BLaER1 (cell line): ENCODE measurements around the gene SNED1.

Source experiments
- H3K27ac ChIP-seq: shearing (Covaris generic); formaldehyde crosslinking; 2 replicates; pipeline ENCODE4 v1.8.1; 2022
- H3K27me3 ChIP-seq: shearing (Covaris generic); formaldehyde crosslinking; 2 replicates; pipeline ENCODE4 v1.8.1; 2022
- H3K36me3 ChIP-seq: shearing (Covaris generic); formaldehyde crosslinking; 2 replicates; pipeline ENCODE4 v1.8.1; 2022
- H3K4me1 ChIP-seq: shearing (Covaris generic); formaldehyde crosslinking; 2 replicates; pipeline ENCODE4 v1.8.1; 2022
- H3K4me2 ChIP-seq: shearing (Covaris generic); formaldehyde crosslinking; 2 replicates; pipeline ENCODE4 v1.8.1; 2022
- H3K4me3 ChIP-seq: shearing (Covaris generic); formaldehyde crosslinking; 2 replicates; pipeline ENCODE4 v1.8.1; 2022
- H3K9ac ChIP-seq: shearing (Covaris generic); formaldehyde crosslinking; 2 replicates; pipeline ENCODE4 v1.8.1; 2022
- H3K9me3 ChIP-seq: shearing (Covaris generic); formaldehyde crosslinking; 2 replicates; pipeline ENCODE4 v1.8.1; 2022
- H4K20me1 ChIP-seq: shearing (Covaris generic); formaldehyde crosslinking; 2 replicates; pipeline ENCODE4 v1.8.1; 2022
- Cebpa-rat ChIP-seq: shearing (Covaris generic); IDR thresholded peaks from 2 replicates; pipeline ENCODE4 v1.8.1; 2022

The SNED1 gene

DNA sequence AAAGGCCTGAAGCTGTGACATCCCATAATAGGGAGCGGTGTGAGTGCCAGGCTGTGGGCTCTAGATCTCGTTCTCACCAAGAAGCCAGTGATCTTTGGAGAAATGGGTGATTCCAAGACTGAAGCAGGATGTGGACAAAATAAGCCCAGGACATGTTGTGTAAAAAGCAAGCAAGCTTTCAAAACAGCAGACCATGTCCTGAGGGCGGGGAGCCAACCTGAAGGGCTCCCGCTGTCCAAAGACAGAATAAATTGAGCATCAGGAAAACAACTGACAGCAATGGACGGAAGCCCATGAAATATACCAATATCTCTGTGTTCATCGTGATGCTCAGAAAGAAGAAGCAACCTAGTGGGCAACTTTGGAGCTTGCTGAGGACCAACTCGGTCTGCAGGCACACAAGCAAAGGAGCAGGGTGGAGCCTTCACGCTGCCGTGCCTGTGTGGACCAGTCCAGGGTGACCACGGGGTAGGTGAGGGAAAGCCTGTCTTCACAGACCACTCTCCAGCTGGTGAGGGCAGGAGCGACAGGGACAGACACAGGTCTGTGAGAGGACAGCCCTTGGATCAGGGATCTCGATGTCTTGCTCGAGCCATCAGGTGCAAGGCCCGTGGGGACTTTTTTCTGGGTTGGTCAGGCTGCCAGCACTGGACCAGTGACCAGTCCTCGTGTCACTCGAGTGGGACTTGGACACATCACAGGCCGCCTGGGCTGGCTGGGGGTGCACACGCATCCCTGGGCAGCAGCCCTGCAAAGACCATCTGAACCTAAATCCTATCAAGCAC, 82.2 kb downstream of the SNED1 start:
- Histone ChIP-seq H3K4me3 (no peak overlapping the region), H3K4me1 (peaks cover 13% of the 10 kb centered on the region), H3K9me3 (no peaks in the 10 kb centered on the region), H3K27me3 (no peaks in the 10 kb centered on the region), H4K20me1 (no peaks in the 10 kb centered on the region), H3K27ac (no peak overlapping the region), H3K4me2 (no peak overlapping the region), H3K36me3 (peaks cover 15% of the 10 kb centered on the region; the same call in 1 of the 2 replicates), H3K9ac (no peak overlapping the region)
- no peak for TF ChIP-seq Cebpa-rat

DNA sequence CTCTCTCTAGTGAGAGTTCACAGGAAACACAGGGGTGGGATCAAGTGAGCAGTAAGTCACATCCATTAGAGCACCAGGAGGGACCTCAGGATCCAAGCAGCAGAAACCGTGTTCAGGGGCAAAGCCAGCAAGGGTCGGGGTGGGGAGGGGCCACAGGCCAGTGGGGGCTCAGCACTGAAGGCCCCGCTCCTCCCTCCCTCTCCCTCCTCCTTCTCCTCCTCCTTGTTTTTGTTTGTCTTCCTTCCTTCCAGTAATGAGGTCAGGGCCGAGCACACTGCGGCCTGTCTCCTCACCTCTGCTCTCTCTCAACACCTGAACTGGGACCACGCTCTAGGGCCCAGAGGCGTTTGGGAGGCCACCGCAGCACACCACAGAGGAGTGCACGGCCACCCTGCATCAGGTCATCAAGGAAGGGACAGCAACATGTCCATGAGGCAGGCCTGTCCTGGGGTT, 82.8 kb downstream of the SNED1 start:
- peaks cover 19% of the 10 kb centered on the region for H3K4me1 ChIP-seq
- H3K27me3 ChIP-seq, result no peaks in the 10 kb centered on the region
- H3K4me2 ChIP-seq, result no peak overlapping the region
- no peaks in the 10 kb centered on the region for H3K9me3 ChIP-seq
- H3K36me3 ChIP-seq, result peaks cover 17% of the 10 kb centered on the region; the same call in 1 of the 2 replicates
- no peak for TF ChIP-seq Cebpa-rat
- no peaks in the 10 kb centered on the region for H4K20me1 ChIP-seq
- no peak overlapping the region for H3K4me3 ChIP-seq
- no peak overlapping the region for H3K9ac ChIP-seq
- H3K27ac ChIP-seq, result no peak overlapping the region

DNA sequence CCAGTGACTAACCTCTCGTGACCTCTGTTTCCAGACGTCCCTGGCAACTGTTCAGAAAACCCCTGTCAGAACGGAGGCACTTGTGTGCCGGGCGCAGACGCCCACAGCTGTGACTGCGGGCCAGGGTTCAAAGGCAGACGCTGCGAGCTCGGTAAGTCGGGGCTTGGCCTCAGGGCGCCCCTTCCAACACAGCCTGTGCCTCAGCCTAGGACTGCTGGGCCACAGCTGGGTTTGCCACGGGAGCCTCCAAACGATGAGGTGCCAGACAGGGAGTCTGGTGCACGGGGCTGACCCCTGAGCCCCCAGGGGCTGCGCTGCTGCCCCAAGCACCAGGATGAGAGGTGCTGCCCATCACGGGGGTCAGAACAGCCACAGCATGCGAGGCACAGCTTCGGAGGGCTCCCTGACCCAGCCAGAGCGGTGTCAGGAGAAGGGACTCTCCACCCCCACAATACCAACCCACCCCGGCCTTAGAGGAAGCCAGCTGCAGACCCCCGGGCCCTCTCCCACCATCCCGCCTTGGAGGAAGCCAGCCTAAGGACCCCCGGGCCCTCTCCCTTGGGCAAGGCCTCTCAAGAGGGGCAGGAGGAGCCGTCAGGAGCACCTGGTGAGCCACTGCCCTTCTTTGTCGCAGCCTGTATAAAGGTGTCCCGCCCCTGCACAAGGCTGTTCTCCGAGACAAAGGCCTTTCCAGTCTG, 83.4 kb downstream of the SNED1 start:
- Histone ChIP-seq H3K27ac (no peak overlapping the region), H3K36me3 (peaks cover 23% of the 10 kb centered on the region), H3K4me3 (no peak overlapping the region), H4K20me1 (no peaks in the 10 kb centered on the region), H3K9me3 (no peaks in the 10 kb centered on the region), H3K9ac (no peak overlapping the region), H3K27me3 (no peaks in the 10 kb centered on the region), H3K4me1 (peaks cover 25% of the 10 kb centered on the region), H3K4me2 (no peak overlapping the region)
- TF ChIP-seq Cebpa-rat, result no peak

DNA sequence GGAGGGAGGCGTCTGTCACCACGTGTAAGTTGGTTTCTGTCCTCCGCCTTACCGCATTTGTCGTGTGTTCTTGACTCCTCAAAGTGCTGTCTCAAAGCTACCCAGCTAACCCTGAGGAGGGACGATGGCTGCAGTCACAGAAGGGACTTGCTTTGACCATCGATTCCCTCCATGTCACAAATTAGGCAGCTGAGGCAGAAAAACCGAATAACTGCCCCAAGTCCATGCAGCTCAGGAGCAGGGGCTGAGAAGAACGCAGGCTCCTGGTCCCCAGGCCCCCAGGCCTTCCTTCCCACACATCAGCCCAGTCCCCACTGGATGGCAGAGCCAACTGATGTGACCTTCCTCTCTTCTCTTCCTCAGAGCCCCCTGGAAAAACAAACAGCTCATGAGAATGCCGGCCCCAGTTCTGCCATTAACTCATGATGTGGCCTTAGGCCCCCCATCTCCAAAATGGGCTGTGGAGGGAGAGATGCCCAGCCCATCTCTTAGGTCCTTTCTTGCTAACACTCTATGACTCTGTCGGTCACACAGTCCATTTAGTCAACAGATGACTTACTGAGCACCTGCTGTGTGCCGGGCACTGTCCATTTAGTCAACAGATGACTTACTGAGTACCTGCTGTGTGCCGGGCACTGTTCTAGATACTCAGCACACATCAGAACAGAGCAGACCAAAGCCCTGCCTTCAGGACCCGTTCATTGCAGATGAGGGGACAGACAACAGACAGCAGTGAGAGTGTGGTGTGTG, 84.1 kb downstream of the SNED1 start:
- no peak overlapping the region for H3K4me2 ChIP-seq
- no peaks in the 10 kb centered on the region for H3K27me3 ChIP-seq
- H3K9ac ChIP-seq, result no peak overlapping the region
- no peak for TF ChIP-seq Cebpa-rat
- H3K27ac ChIP-seq, result no peak overlapping the region
- no peaks in the 10 kb centered on the region for H3K9me3 ChIP-seq
- no peak overlapping the region for H3K4me3 ChIP-seq
- peaks cover 30% of the 10 kb centered on the region for H3K36me3 ChIP-seq
- H4K20me1 ChIP-seq, result peaks cover 3% of the 10 kb centered on the region
- H3K4me1 ChIP-seq, result peaks cover 25% of the 10 kb centered on the region

DNA sequence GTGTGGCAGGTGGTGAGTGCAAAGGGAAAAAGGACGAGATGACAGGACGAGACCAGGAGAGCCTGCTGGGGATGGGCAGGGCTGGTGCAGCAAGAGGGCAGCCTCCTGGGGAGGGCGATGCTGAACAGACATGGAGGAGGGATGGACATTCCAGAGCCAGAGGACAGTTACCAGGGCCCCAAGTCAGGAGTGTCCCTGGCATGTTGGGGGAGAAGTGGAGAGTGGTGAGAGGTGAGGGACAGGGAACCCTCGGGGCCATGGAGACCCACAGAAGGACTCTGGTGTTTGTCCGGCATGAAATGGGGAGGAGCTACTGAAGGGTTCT, 84.6 kb downstream of the SNED1 start:
- H3K4me3 ChIP-seq, result no peak overlapping the region
- H3K27me3 ChIP-seq, result no peaks in the 10 kb centered on the region
- H3K9me3 ChIP-seq, result no peaks in the 10 kb centered on the region
- H3K4me2 ChIP-seq, result no peak overlapping the region
- TF ChIP-seq Cebpa-rat, result no peak
- no peak overlapping the region for H3K27ac ChIP-seq
- H3K4me1 ChIP-seq, result peaks cover 28% of the 10 kb centered on the region
- H4K20me1 ChIP-seq, result peaks cover 8% of the 10 kb centered on the region
- peaks cover 36% of the 10 kb centered on the region for H3K36me3 ChIP-seq
- no peak overlapping the region for H3K9ac ChIP-seq

DNA sequence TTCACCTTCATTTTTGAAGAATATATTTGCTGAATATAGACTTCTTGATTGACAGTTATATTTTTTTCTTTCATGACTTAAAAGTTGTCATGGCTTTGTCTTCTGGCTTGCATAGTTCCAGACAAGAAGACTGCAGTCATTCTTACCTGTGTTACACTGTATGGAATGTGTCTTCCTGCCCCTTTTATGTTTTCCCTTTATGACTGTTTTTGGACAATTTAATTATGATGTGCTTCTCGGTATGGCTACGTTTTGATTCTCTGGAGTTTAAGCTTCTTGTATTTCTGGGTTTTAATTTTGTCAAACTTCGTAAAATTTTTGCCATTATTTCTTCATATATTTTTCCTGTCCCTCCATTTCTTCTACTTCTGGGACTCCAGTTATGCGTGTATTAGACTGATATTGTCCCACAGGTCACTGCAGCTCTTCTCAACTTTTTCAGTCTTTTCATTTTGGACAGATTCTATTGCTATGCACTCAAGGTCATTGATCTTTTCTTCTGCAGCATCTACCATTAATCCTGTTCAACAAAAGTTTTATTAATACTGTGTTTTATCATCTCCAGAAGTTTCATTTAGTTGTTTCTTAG, 86.5 kb downstream of the SNED1 start:
- Histone ChIP-seq H3K36me3 (peaks cover 55% of the 10 kb centered on the region), H3K4me1 (peaks cover 44% of the 10 kb centered on the region), H3K27me3 (no peaks in the 10 kb centered on the region), H3K4me2 (no peak overlapping the region), H3K9me3 (no peaks in the 10 kb centered on the region), H3K4me3 (no peak overlapping the region), H3K27ac (no peak overlapping the region), H4K20me1 (peaks cover 27% of the 10 kb centered on the region), H3K9ac (no peak overlapping the region)
- TF ChIP-seq Cebpa-rat, result no peak

DNA sequence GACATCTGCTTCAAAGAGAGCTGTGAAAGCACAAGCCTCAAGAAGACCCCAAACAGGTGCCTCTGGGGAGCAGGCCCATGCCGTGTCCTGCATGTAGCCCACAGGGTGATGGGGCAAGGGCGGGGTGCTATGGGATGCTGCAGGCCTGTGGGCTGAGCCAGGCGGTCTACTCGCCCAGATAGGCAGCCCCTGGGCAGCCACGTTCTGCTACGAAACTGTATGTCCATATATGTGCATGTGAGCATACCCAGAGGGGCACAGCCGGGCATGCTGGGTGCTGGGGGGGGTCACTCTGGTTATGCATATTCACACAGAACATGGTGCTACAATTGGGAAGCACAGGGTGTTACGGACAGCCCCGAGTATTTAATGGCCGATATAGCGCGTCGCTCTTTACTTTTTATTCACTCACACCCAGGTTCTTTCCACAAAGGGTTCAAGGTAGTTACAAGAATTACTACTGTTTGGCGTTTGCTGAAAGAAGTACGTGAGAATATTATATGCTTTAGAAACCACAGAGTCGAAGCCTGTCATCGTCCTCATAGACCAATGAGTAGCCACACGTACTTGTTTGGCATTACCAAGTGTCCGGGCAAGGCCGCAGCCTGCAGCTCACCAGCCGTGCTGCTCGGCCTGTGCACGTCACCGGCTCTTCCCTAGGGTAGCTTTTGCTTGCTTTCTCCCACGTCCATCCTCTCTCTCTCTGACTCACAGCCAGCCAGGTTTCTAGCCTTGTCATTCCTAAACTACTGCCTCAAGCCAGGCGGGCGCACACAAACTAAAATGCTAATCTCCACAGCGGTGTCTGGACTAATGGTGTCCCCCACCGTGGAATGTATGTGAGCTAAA, 89.2 kb downstream of the SNED1 start:
- H3K4me1 ChIP-seq, result peaks cover 44% of the 10 kb centered on the region
- no peak overlapping the region for H3K4me3 ChIP-seq
- H4K20me1 ChIP-seq, result peaks cover 53% of the 10 kb centered on the region
- H3K9ac ChIP-seq, result peak overlapping the region; percentile 61
- no peak for TF ChIP-seq Cebpa-rat
- peak overlapping the region; percentile 73 for H3K4me2 ChIP-seq
- peaks cover 74% of the 10 kb centered on the region for H3K36me3 ChIP-seq
- no peaks in the 10 kb centered on the region for H3K27me3 ChIP-seq
- H3K9me3 ChIP-seq, result no peaks in the 10 kb centered on the region
- peak overlapping the region; percentile 49; the same call in 1 of the 2 replicates for H3K27ac ChIP-seq

DNA sequence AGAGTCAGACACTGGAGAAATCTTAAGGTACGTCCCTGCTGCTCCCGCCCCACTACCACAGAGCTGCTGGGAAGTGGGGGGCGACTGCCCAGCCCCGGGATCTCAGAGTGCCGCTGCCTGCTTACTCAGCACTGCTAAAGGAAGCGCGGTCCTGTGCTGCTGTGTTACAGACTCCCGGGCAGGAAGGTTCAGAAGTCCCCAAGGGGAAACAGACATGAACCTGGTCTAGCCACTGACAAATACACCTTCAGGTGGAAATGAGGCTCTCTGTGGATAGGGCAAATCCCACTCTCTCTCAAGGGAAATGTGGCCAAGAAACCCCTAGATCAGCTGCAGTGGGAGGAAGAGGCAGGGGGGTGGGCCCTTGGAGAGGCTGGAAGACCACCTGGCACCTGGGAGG, 90.0 kb downstream of the SNED1 start:
- TF ChIP-seq Cebpa-rat, result no peak
- H3K4me3 ChIP-seq, result no peak overlapping the region
- peaks cover 44% of the 10 kb centered on the region for H3K4me1 ChIP-seq
- peaks cover 76% of the 10 kb centered on the region for H3K36me3 ChIP-seq
- H3K27ac ChIP-seq, result peak overlapping the region; percentile 49; the same call in 1 of the 2 replicates
- H4K20me1 ChIP-seq, result peaks cover 55% of the 10 kb centered on the region
- peak overlapping the region; percentile 73 for H3K4me2 ChIP-seq
- no peaks in the 10 kb centered on the region for H3K9me3 ChIP-seq
- no peaks in the 10 kb centered on the region for H3K27me3 ChIP-seq
- H3K9ac ChIP-seq, result peak overlapping the region; percentile 61
